T-helper 2 cell treated with Interferon-gamma antibody and Interleukin-4, amounts not matched to agents 5 μg/mL and 100 μg/mL, for 36 hours (primary cell): ENCODE data around the gene CNBP.

Experiments used
- DNase-seq: peaks from one replicate; pipeline ENCODE4 v3.0.0; 2021; ENCODE audit warnings: low spot score
- H3K27ac Mint-ChIP-seq: one replicate; pipeline ENCODE4 v1.8.0; 2021; ENCODE audit warnings: mild to moderate bottlenecking, mixed read lengths
- H3K27me3 Mint-ChIP-seq: one replicate; pipeline ENCODE4 v1.8.0; 2021; ENCODE audit warnings: low read depth, mixed read lengths
- H3K36me3 Mint-ChIP-seq: one replicate; pipeline ENCODE4 v1.8.0; 2021; ENCODE audit warnings: low read depth, mixed read lengths
- H3K4me1 Mint-ChIP-seq: one replicate; pipeline ENCODE4 v1.8.0; 2021; ENCODE audit warnings: low read depth, mixed read lengths
- H3K4me3 Mint-ChIP-seq: one replicate; pipeline ENCODE4 v1.8.0; 2022; ENCODE audit warnings: mild to moderate bottlenecking, moderate library complexity, mixed read lengths
- H3K9me3 Mint-ChIP-seq: one replicate; pipeline ENCODE4 v1.8.0; 2021; ENCODE audit warnings: mixed read lengths

Gene CNBP

GRCh38 chr3:129131465-129132088 is 52.1 kb downstream of the CNBP start:
- Mint-ChIP-seq H3K27me3 (no peaks in the 10 kb centered on the region), H3K9me3 (no peaks in the 10 kb centered on the region), H3K36me3 (peaks cover 48% of the 10 kb centered on the region), H3K4me3 (no peak overlapping the region), H3K27ac (no peak overlapping the region), H3K4me1 (peaks cover 2% of the 10 kb centered on the region)
- DNase-seq: no peak

- no peak for DNase-seq
- Mint-ChIP-seq H3K27ac (no peak overlapping the region), H3K27me3 (no peaks in the 10 kb centered on the region), H3K4me3 (no peak overlapping the region), H3K4me1 (peaks cover 2% of the 10 kb centered on the region), H3K9me3 (no peaks in the 10 kb centered on the region), H3K36me3 (peaks cover 52% of the 10 kb centered on the region)
Measured at GRCh38 chr3:129130291-129130813, 53.3 kb downstream of the CNBP start.

- no peak overlapping the region for H3K27ac Mint-ChIP-seq
- peaks cover 5% of the 10 kb centered on the region for H3K4me1 Mint-ChIP-seq
- DNase-seq: no peak
- no peaks in the 10 kb centered on the region for H3K9me3 Mint-ChIP-seq
- H3K27me3 Mint-ChIP-seq: no peaks in the 10 kb centered on the region
- peaks cover 42% of the 10 kb centered on the region for H3K36me3 Mint-ChIP-seq
- H3K4me3 Mint-ChIP-seq: no peak overlapping the region
Measured at GRCh38 chr3:129128357-129129155, 55.1 kb downstream of the CNBP start.

- no peaks in the 10 kb centered on the region for H3K27me3 Mint-ChIP-seq
- H3K4me1 Mint-ChIP-seq: peaks cover 15% of the 10 kb centered on the region
- peaks cover 29% of the 10 kb centered on the region for H3K36me3 Mint-ChIP-seq
- H3K27ac Mint-ChIP-seq: peak overlapping the region; percentile 41
- no peak overlapping the region for H3K4me3 Mint-ChIP-seq
- DNase-seq: no peak
- no peaks in the 10 kb centered on the region for H3K9me3 Mint-ChIP-seq
Measured at GRCh38 chr3:129126726-129127280, 56.9 kb downstream of the CNBP start.

- no peaks in the 10 kb centered on the region for H3K27me3 Mint-ChIP-seq
- H3K9me3 Mint-ChIP-seq: no peaks in the 10 kb centered on the region
- DNase-seq: no peak
- H3K4me1 Mint-ChIP-seq: peaks cover 30% of the 10 kb centered on the region
- peaks cover 32% of the 10 kb centered on the region for H3K36me3 Mint-ChIP-seq
- H3K27ac Mint-ChIP-seq: peak overlapping the region; percentile 60
- H3K4me3 Mint-ChIP-seq: peak overlapping the region; percentile 18
Measured at GRCh38 chr3:129123314-129124060, 60.2 kb downstream of the CNBP start.

- H3K9me3 Mint-ChIP-seq: no peaks in the 10 kb centered on the region
- peak overlapping the region; percentile 60 for H3K27ac Mint-ChIP-seq
- peak overlapping the region; percentile 50 for H3K4me3 Mint-ChIP-seq
- no peaks in the 10 kb centered on the region for H3K27me3 Mint-ChIP-seq
- peaks cover 37% of the 10 kb centered on the region for H3K36me3 Mint-ChIP-seq
- H3K4me1 Mint-ChIP-seq: peaks cover 39% of the 10 kb centered on the region
- DNase-seq: no peak
Measured at GRCh38 chr3:129122412-129123011, 61.2 kb downstream of the CNBP start.

GRCh38 chr3:129121792-129122411 is 61.8 kb downstream of the CNBP start, which contains the start of gene RAB43:
Gene RAB43 (minus strand): TSS chr3:129121804. CDS start chr3:129121489, 315 bp downstream.
- Mint-ChIP-seq H3K4me3 (peak within 1 kb of the TSS; percentile 93), H3K36me3 (peaks cover 41% of the 10 kb centered on the region), H3K27me3 (no peaks in the 10 kb centered on the region), H3K4me1 (peaks cover 45% of the 10 kb centered on the region), H3K9me3 (no peaks in the 10 kb centered on the region), H3K27ac (peak within 1 kb of the TSS; percentile 95)
- peak; percentile 75 for DNase-seq

GRCh38 chr3:129121016-129121791 is 62.5 kb downstream of the CNBP start:
- Mint-ChIP-seq H3K4me3 (peak overlapping the region; percentile 93), H3K4me1 (peaks cover 51% of the 10 kb centered on the region), H3K36me3 (peaks cover 43% of the 10 kb centered on the region), H3K27me3 (no peaks in the 10 kb centered on the region), H3K9me3 (no peaks in the 10 kb centered on the region), H3K27ac (peak overlapping the region; percentile 95)
- peak; percentile 47 for DNase-seq

GRCh38 chr3:129120254-129121004 is 63.3 kb downstream of the CNBP start:
- Mint-ChIP-seq H3K27ac (peak overlapping the region; percentile 95), H3K36me3 (peaks cover 45% of the 10 kb centered on the region), H3K4me3 (peak overlapping the region; percentile 93), H3K4me1 (peaks cover 56% of the 10 kb centered on the region), H3K27me3 (no peaks in the 10 kb centered on the region), H3K9me3 (no peaks in the 10 kb centered on the region)
- peak; percentile 94 for DNase-seq

- no peaks in the 10 kb centered on the region for H3K27me3 Mint-ChIP-seq
- H3K9me3 Mint-ChIP-seq: no peaks in the 10 kb centered on the region
- peaks cover 60% of the 10 kb centered on the region for H3K4me1 Mint-ChIP-seq
- DNase-seq: peak; percentile 31
- H3K27ac Mint-ChIP-seq: peak overlapping the region; percentile 95
- peak overlapping the region; percentile 93 for H3K4me3 Mint-ChIP-seq
- H3K36me3 Mint-ChIP-seq: peaks cover 48% of the 10 kb centered on the region
Measured at GRCh38 chr3:129119365-129120100, 64.2 kb downstream of the CNBP start.

GRCh38 chr3:129118745-129119144 is 65.0 kb downstream of the CNBP start:
- H3K36me3 Mint-ChIP-seq: peaks cover 54% of the 10 kb centered on the region

More at GRCh38 chr3:129118745-129119144, 65.0 kb downstream of the CNBP start:
- no peaks in the 10 kb centered on the region for H3K27me3 Mint-ChIP-seq
- H3K4me3 Mint-ChIP-seq: peak overlapping the region; percentile 93
- H3K9me3 Mint-ChIP-seq: no peaks in the 10 kb centered on the region
- peak; percentile 49 for DNase-seq
- peak overlapping the region; percentile 95 for H3K27ac Mint-ChIP-seq
- H3K4me1 Mint-ChIP-seq: peaks cover 67% of the 10 kb centered on the region
